DMS 273 treated with DMSO at 0.1 percent for 48 hours (cell line): Measurements from ENCODE around the gene HLA-DRB1.
"Not testable (repeated sequence)": the region's sequence is repeated elsewhere in the genome, so short reads cannot be mapped to it uniquely, and the experiment has no call there.

Source experiments
- DNase-seq: peaks from one replicate; lab custom pipeline; 2025; lab: John Stamatoyannopoulos, UW

HLA-DRB1 gene

GRCh38 chr6:32609391-32609730 lies 19.7 kb upstream of the HLA-DRB1 start:
- no peak for DNase-seq

- DNase-seq: no peak
Measured at GRCh38 chr6:32608362-32608761, 18.7 kb upstream of the HLA-DRB1 start.

GRCh38 chr6:32607988-32608298 lies 18.3 kb upstream of the HLA-DRB1 start:
- DNase-seq: no peak

DNA sequence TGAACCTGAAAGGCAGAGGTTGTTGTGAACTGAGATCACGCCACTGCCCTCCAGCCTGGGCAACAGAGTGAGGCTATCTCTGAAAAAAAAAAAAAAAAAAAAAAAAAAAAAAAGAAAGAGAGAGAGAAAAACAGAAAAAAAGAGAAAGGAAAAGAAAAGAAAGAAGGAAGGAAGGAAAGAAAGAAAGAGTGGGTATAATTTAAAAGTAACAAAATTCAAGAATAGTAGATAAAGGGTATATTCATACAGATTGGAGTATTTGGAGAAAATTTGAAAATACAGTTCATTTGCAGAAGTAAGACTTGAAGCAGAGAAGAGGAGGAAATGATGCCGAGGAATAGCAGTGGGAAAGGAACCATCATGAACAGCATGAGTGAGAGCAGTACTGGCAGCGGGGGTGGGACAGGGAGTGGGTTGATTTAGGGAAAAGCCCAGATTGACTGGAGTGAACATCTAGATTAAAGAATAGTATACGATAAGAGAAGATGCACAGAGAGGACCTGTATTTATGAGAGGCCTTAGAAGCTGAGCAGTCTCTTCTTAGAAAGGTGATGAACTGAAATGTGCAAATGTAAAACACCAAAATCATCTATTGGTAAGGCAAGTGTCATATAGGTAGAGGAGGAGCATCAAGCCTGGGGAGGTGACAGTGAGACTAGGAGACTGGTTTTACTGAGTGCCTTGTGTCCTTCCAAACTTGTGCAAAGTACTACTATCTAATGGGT lies 17.8 kb upstream of the HLA-DRB1 start:
- DNase-seq: no peak

GRCh38 chr6:32604434-32604877 lies 14.8 kb upstream of the HLA-DRB1 start:
- no peak for DNase-seq

DNA sequence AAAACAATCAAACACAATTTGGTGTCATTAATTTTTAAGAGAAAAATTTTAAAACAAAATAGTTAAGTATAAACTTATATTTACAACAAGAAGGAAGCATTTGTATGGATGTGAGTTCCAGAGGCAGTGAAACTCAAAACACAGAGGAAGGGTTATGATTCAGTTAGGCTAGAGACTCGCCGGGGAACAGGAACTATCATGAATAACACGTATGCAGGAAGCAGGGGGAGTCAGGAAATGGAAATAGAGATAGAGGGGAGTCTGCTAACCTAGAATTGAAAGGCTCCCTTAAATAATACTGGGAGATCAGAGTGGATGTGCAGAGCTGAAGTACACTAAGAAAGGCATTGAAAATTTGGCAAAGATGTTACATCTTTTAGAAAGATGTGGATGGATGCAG lies 14.2 kb upstream of the HLA-DRB1 start:
- no peak for DNase-seq

DNA sequence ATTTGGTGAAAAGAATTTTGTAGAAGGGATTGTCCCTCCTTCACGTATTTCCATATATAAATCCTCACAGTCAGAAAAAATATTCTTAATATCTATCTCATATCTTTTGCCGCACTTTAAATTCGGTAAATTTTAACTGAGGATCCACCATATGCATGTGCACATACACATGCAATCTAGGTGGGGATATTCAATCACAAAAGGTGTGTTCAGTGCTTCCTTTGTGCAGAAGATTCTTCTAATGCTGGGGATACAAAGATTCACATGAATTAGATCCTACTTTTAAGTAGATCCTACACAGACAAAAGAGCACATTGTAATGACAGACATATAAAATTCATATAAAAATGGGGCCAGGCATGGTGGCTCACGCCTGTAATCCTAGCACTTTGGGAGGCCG lies 13.6 kb upstream of the HLA-DRB1 start:
- DNase-seq: no peak

DNA sequence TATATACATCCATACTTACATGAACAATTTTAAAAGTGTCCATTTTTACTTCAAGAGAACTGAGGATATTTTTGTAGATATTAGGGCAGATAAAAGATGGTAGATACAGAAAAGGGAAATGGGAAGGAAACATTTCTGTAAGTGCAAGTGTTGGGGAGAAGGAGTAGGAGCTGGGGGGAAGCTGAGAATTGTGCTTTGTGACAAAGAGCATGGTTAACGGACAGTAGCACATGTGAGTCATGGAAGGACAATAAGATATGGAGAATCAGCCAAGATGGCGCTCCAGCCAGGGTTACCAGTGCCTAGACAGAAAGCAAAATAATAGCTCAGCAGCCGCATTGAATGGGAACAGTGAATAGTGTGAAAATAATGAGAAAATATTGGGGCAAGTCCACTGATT lies 12.7 kb upstream of the HLA-DRB1 start:
- no peak for DNase-seq

GRCh38 chr6:32597024-32597423 lies 7.4 kb upstream of the HLA-DRB1 start:
- DNase-seq: no peak

DNA sequence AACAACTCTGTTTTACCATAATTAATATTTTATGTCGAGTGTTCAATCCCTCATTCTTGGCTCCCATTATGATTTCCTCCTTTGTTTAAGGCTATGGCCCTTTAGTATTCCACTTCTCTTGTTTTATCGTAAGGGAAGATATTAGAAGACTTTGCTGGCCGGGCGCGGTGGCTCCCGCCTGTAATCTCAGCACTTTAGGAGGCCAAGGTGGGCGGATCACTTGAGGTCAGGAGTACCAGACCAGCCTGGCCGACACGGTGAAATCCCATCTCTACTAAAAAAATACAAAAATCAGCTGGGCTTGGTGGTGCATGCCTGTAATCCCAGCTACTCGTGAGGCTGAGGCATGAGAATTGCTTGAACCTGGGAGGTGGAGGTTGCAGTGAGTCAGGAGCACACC lies 1.1 kb upstream of the HLA-DRB1 start:
- not testable (repeated sequence) for DNase-seq

DNA sequence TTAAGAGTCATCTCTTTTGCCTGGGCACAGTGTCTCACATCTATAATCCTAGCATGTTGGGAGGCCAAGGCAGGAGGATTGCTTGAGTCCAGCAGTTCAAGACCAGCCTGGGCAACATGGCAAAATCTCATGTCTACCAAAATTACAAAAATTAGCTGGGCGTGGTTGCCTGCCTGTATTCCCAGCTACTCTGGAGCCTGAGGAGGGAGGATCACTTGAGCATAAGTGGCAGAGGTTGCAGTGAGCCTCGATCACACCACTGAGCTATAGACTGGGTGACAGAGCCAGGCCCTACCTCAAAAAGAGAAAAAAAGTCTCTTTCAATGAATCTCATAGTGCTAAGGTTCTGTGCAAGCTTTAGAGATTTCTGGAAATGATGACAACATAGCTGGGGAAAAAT lies 1.5 kb downstream of the HLA-DRB1 start:
- DNase-seq: no peak

DNA sequence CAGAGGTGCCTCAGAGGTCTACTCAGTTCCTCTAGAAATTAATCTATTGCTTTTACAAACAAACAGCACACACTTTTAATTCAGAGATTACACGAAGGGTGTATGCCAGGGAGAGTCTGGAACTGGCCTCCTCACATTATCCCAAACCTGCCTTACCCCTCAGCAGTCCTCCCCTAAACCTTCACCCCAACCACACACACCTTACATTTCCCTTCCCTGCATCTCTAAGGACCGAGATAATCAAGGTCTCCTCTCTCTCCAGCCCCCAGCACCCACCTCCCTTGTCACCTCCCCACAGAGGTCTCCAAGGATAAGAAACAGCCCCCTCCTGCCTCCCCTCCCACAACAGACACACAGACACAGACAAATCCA lies 6.1 kb downstream of the HLA-DRB1 start:
- no peak for DNase-seq

DNA sequence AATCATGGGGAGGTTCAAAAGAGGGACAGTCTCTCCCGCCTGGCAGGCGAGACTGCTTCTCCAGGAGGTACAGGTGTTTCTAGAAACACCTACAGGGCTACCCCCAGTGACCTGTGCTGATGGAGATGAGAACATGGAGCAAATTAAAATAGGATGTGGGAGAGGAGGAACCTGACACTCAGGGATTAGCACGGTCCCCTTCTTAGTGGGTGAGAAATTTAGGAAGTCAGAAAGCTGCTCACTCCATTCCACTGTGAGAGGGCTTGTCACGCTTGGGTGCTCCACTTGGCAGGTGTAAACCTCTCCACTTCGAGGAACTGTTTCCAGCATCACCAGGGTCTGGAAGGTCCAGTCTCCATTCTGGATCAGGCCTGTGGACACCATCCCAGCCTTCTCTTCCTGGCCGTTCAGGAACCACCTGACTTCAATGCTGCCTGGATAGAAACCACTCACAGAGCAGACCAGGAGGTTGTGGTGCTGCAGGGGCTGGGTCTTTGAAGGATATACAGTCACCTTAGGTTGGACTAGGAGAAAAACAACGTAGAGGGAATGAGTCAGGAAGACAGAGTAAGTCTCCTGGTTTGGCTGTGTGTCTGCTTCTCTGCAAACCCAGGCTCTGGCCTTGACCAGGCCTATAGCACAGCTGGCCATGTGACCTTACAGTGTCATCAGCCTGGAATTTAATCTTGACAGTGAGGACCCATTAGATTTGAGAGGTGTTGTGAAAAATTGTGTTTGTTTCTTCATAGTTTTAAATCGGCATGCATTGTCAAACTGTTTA lies 8.1 kb downstream of the HLA-DRB1 start:
- DNase-seq: no peak

- DNase-seq: no peak
Measured at GRCh38 chr6:32580593-32580992, 9.1 kb downstream of the HLA-DRB1 start.

DNA sequence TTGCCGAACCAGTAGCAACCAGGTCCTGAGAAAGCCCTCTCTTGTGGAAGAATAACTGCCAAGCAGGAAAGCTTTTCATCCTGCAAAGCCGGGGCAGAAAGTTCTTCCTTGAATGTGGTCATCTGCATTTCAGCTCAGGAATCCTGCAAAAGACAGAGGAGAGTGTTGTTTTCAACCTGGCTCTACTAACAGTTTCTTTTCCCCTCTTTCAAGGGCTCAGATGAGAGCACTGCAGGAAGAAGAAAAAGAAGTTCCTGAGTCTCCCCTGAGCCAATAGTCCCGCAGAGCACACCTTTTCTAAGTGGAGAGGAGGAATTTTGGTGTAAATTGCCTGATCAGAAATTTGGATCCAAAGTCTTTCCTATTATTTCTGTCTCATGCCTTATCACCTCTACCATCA lies 10.7 kb downstream of the HLA-DRB1 start:
- no peak for DNase-seq

GRCh38 chr6:32577493-32577892 lies 12.2 kb downstream of the HLA-DRB1 start:
- DNase-seq: not testable (repeated sequence)

GRCh38 chr6:32576250-32576649 lies 13.4 kb downstream of the HLA-DRB1 start:
- no peak for DNase-seq

- DNase-seq: no peak
Measured at GRCh38 chr6:32570363-32570905, 19.2 kb downstream of the HLA-DRB1 start.

- no peak for DNase-seq
Measured at GRCh38 chr6:32568561-32568960, 21.1 kb downstream of the HLA-DRB1 start.

GRCh38 chr6:32566957-32567356 lies 22.7 kb downstream of the HLA-DRB1 start:
- no peak for DNase-seq

GRCh38 chr6:32565511-32565910 lies 24.1 kb downstream of the HLA-DRB1 start:
- DNase-seq: no peak

DNA sequence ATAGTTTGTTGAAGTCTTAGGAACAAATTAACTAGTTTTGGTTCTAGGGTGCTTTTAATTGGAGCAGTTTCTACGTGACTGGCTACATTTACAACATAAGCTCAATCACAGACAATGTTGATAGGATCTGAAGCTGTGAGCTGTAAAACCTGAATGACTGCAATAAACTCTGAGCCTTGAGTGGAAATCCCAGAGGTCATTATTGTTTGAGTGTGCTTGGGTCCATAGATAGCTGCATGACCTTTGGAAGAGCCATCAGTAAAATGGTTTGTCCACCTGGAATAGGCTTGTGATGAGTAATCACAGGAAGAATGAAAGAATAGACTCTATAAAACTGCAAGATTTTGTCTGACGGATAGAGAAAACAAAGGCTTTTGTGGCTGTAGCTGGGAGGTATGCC lies 26.7 kb downstream of the HLA-DRB1 start:
- no peak for DNase-seq

- DNase-seq: no peak
Measured at GRCh38 chr6:32559747-32560146, 29.9 kb downstream of the HLA-DRB1 start.
